ENCODE data around the gene STARD3. TPM values are rescaled to one million over a fixed set of nuclear protein-coding genes. Genes with fewer than 3 reads are reported as not detected.

STARD3 gene
- total RNA-seq, 4 donors from 2014 or later = 51.7 to 156 (median 83.9) TPM

DNA sequence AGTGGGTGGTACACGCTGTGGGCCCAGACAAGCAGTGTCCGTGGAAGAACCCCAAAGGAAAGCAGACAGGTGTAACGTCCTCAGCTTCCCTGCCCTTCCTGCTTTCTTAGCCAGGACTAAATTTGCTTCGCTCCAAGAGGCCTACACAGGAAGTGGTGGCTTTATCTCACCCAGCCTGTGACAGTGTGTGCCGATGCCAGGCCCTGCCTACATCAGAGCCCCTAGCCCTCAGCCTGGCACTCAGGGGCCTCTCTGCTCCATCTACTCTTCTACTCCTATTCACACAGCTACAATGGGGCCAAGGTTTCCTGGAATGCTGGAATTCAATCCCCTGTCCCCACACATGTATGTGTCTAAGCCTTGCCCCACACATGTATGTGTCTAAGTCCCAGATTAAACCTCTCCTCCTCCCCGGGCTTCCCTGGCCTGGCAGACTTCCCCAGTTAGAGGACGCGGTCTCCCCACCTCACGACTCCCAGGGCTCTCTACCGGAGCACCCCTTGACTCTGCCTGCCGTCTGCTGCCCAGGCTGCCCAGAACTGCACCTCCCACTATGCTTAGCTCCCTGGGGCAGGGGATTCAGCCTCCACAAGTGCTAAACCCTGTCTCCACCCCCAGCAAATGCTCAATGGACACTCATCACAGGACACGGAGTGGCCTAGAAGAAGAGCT lies 42.7 kb downstream of the STARD3 start:
- TF ChIP-seq, protein P1, sequence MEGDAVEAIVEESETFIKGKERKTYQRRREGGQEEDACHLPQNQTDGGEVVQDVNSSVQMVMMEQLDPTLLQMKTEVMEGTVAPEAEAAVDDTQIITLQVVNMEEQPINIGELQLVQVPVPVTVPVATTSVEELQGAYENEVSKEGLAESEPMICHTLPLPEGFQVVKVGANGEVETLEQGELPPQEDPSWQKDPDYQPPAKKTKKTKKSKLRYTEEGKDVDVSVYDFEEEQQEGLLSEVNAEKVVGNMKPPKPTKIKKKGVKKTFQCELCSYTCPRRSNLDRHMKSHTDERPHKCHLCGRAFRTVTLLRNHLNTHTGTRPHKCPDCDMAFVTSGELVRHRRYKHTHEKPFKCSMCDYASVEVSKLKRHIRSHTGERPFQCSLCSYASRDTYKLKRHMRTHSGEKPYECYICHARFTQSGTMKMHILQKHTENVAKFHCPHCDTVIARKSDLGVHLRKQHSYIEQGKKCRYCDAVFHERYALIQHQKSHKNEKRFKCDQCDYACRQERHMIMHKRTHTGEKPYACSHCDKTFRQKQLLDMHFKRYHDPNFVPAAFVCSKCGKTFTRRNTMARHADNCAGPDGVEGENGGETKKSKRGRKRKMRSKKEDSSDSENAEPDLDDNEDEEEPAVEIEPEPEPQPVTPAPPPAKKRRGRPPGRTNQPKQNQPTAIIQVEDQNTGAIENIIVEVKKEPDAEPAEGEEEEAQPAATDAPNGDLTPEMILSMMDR (IDR thresholded peaks at IDR 0.05) = no peak
- no peak for TF ChIP-seq POLR2AphosphoS5 (IDR thresholded peaks at IDR 0.05)
- TF ChIP-seq EP300 (IDR thresholded peaks at IDR 0.05) = no peak
- TF ChIP-seq POLR2A (IDR thresholded peaks at IDR 0.05) = no peak
- H3K4me3 ChIP-seq = no peak overlapping the region
- peaks cover 19% of the 10 kb centered on the region for H3K4me1 ChIP-seq
- H3K27me3 ChIP-seq = no peaks in the 10 kb centered on the region
- peaks cover 26% of the 10 kb centered on the region for H3K36me3 ChIP-seq
- no peaks in the 10 kb centered on the region for H3K9me3 ChIP-seq
- peak in 1 of 2 donors; percentile 48 for DNase-seq (ENCODE audit: low spot score in 2 of 2)
- WGBS = 82% methylated on average over 12 of the region's 12 CpGs
- no peak overlapping the region for H3K27ac ChIP-seq

DNA sequence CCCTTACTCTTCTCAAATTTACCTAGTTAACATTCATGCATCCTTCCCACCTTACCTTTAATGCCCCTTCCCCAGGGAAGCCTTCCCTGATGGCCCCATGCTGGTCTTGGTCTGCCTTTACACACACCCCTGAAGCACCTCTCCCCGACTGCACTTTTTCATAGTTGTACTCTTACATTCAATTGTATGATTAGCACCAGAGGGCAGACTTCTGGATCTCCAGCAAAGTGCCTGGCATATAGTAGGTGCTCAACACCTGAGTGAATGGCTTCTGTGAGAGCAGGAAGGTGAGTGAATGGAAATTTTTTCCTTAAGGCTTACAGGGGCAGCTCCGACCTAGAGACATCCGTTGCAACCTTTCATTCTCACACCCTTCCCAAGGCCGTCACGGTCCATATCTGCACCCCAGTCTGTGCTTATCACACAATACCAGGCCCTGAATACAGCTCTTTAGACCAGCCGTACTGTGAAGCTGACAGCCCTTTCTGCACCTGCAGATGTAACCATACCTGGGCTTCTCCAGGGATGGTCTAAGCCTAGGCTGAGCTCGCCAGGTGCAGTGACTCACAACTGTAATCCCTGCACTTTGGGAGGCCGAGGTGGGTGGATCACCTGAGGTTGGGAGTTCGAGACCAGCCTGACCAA lies 46.5 kb downstream of the STARD3 start:
- WGBS = 89% methylated on average over 9 of the region's 9 CpGs
- no peak for TF ChIP-seq POLR2A (IDR thresholded peaks at IDR 0.05)
- TF ChIP-seq EP300 (IDR thresholded peaks at IDR 0.05) = no peak
- TF ChIP-seq POLR2AphosphoS5 (IDR thresholded peaks at IDR 0.05) = no peak
- TF ChIP-seq, protein P1 (IDR thresholded peaks at IDR 0.05) = no peak
- no peak for DNase-seq (ENCODE audit: low spot score in 2 of 2)
- Histone ChIP-seq H3K27ac (no peak overlapping the region), H3K27me3 (no peaks in the 10 kb centered on the region), H3K36me3 (peaks cover 35% of the 10 kb centered on the region), H3K4me1 (peaks cover 11% of the 10 kb centered on the region), H3K4me3 (no peak overlapping the region), H3K9me3 (no peaks in the 10 kb centered on the region)

GRCh38 chr17:39684369-39685192 lies 47.6 kb downstream of the STARD3 start:
- no peak overlapping the region for H3K4me3 ChIP-seq
- H3K27me3 ChIP-seq = no peaks in the 10 kb centered on the region
- TF ChIP-seq, protein P1 (IDR thresholded peaks at IDR 0.05) = no peak
- TF ChIP-seq EP300 (IDR thresholded peaks at IDR 0.05) (no peak), POLR2AphosphoS5 (IDR thresholded peaks at IDR 0.05) (no peak), POLR2A (IDR thresholded peaks at IDR 0.05) (no peak)
- DNase-seq (ENCODE audit: low spot score in 2 of 2) = peak in 1 of 2 donors; percentile 48
- H3K36me3 ChIP-seq = peaks cover 33% of the 10 kb centered on the region
- WGBS = 95% methylated on average over 12 of the region's 12 CpGs
- peaks cover 15% of the 10 kb centered on the region for H3K4me1 ChIP-seq
- H3K9me3 ChIP-seq = no peaks in the 10 kb centered on the region
- no peak overlapping the region for H3K27ac ChIP-seq

DNA sequence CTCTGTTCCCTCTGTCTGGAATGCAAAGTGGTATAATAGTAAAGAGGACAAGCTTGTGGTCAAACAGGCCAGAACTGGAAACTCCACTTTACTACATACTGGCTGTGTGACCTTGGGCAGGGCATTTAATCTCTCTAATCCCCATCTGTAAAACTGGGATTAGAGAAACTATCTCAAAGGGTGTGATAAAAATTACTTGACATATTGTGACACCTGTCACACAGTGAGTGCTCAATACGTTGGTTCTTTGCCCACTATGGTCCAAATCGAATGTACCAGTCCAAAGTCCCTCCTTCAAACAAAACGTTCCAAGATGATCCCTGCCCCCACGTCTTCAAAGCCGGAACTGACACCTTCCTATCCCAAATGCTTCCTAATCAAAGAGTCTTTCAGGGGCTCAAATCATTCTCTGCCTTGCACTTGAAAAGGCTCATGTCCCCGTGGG lies 50.2 kb downstream of the STARD3 start:
- Histone ChIP-seq H3K4me3 (peak overlapping the region; percentile 85), H3K36me3 (peaks cover 26% of the 10 kb centered on the region), H3K4me1 (peaks cover 15% of the 10 kb centered on the region), H3K9me3 (no peaks in the 10 kb centered on the region), H3K27ac (peak overlapping the region; percentile 92), H3K27me3 (no peaks in the 10 kb centered on the region)
- no peak for DNase-seq (ENCODE audit: low spot score in 2 of 2)
- no peak for TF ChIP-seq POLR2AphosphoS5 (IDR thresholded peaks at IDR 0.05)
- no peak for TF ChIP-seq POLR2A (IDR thresholded peaks at IDR 0.05)
- TF ChIP-seq EP300 (IDR thresholded peaks at IDR 0.05) = no peak
- TF ChIP-seq, protein P1 (IDR thresholded peaks at IDR 0.05) = no peak
- WGBS = 60% methylated on average over 6 of the region's 6 CpGs
